HL-60/S4 treated with retinoic acid at 250 ng/mL for 4 days and 3 days (cell line): ENCODE results near the gene TMEM164.

ENCODE experiments used
- in situ Hi-C: fragments of 300-500 bp; cut with MboI; formaldehyde crosslinking; loops from 2 replicates; pipeline ENCODE4 v1.7.0; 2022; ENCODE audit warnings: low sequenced_read_pairs

The TMEM164 gene

DNA sequence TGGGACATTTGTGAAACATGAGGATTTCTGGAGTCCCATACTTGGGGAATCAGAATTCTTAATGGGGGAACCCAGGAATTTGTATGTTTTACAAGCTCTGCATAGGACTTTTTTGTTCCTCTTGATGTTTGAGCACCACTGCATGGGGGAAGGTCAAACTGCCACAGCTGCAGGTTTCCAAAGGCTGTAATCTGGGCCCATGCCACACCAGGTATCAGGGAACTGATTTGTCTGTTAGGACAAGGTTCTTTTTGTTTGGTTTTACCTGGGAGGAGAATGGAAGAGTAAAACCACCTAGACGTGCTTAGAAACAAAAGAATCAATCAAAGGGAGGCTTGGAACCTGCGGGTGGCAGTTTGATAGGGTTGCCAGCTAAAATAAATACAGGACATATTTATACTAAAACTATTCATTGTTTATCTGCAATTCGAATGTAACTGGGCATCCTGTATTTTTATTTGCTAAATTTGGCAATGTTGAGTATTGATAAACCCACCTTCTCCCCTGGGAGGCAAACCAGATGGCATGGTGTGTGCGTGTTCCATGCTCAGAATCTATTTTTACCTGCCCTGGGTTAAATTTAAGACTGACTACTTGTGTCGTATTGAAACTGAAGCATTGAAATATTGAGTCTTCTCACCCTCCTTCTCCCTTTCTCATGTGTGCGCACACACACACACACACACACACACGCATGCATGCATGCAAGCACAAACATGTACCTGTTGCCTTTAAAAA, 63.7 kb downstream of the TMEM164 start:
- in situ Hi-C loops = no loop called here

DNA sequence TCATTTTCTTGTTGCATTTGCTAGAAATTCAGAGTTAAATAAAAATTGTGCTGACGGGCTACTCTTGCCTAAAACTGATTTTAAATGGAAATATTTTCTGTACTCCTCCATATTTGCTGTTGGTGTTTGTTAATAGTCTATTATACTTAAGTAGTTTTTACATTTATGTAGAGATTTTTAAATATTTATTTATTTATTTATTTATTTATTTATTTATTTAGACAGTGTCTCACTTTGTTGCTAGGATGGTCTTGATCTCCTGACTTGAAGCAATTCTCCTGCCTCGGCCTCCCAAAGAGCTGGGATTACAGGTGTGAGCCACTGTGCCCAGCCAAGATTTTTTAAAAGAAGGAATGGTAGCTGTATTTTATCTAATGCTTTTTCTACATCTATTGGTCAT, 68.1 kb downstream of the TMEM164 start:
- in situ Hi-C loops = no loop called here

DNA sequence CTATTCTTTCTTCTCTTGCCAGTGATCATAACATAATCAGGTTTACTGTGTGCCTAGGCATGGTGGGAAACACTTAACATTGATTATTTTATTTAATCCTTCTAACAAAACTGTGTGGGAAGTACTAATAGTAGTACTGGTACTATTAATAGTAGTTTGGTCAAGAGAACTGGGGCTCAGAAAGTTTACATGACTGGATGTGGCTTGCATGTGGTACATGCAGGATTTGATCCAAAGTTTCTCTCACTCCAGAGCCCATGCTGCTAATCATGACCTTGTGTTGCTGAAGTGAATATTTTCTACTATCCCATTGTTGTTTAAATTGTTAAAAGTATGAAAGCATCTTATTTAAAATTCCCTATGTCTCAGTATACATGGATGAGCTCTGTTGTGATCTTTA, 78.4 kb downstream of the TMEM164 start:
- in situ Hi-C loops = no loop called here

DNA sequence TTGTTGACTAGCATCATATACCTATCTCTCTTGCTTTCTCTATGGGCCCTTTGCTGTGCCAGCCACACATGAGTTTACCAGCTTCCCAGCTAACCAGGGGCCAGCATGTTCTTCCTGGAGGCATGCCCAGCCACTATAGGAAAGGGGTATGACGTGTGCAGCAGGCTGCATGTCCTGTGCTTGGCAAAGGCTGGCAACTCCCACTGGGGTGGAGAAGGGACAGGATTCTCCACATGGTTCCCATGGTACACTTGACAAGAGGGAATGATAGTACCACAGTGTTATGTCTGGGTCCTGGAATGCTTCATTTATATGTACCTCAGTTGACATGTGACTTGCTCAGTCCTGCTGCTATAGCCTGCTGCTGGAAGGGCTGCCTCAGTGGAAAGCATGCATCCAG, 78.8 kb downstream of the TMEM164 start:
- in situ Hi-C loops = no loop called here

DNA sequence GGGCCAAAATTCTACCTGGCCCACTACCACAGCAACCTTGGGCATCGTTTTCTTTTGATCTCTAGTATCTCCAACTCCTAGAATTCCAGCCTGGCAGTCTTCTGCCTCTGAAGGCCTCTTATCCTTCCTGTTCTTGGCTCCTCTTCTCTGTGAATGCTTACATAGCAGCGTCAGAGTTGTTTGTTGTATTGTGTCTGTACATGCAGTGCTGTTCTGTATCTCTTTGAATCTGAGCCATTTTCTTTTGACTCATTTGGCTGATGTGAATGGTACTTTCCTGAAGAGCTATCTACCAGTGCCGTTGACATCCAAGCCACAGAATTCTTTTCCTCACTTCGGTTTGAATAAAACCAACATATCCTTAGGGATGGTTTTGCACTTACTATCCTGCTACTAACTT, 79.2 kb downstream of the TMEM164 start:
- in situ Hi-C loops = no loop called here

DNA sequence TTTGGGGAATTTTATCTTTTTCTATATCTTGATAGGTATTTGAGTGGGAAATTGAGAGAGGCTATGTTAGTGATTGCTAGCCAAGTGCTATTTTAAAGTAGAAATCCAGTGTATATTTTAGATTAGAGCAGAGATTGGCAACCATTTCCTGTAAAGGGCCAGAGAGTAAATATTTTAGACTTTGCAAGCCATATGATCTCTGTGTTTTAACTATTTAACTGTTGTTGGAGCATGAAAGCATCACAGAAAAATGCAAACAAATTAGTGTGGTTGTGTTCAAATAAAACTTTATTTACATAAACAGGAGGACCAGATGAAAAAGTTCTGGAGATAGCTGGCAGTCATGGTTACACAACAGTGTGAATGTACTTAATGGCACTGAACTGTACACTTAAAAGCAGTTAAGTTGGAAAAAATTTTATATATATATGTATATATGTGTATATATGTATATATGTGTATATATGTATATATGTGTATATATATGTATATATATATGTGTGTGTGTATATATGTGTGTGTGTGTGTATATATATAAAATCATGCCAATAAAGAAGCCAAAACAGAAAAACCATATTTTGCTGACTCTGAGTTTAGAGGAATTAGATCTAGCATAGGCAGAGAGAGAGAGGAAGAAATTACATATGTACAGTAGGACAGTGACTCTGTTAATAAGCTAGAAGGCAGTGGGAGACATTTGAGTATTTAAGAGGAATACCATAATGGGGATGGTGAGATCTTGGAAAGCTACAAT, 83.4 kb downstream of the TMEM164 start:
- in situ Hi-C loops = no loop called here

DNA sequence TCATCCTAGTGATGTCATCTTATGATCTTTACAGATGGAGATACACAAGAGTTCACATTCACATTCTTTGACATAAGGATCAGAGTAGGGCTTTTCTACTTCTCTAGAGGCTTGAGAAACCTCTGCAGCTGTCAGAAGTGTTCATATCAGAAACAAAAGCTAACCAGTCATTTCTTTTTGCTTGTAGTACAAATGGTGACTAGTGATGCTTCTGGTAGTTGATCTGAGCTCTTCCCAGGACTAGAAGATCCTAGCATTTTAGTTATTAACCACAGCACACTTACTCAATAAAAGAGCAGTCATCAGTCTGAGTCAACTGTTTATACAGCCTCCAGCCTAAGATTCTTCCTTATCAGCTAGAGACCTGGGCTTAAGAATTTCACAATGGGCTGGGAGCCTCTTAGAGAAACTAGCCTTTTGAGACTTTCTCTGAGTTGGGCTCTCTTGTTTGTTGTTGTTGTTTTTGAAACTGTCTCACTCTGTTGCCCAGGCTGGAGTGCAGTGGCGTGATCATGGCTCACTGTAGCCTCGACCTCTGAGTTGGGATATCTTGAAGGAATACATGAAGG, 84.1 kb downstream of the TMEM164 start:
- in situ Hi-C loops = no loop called here

DNA sequence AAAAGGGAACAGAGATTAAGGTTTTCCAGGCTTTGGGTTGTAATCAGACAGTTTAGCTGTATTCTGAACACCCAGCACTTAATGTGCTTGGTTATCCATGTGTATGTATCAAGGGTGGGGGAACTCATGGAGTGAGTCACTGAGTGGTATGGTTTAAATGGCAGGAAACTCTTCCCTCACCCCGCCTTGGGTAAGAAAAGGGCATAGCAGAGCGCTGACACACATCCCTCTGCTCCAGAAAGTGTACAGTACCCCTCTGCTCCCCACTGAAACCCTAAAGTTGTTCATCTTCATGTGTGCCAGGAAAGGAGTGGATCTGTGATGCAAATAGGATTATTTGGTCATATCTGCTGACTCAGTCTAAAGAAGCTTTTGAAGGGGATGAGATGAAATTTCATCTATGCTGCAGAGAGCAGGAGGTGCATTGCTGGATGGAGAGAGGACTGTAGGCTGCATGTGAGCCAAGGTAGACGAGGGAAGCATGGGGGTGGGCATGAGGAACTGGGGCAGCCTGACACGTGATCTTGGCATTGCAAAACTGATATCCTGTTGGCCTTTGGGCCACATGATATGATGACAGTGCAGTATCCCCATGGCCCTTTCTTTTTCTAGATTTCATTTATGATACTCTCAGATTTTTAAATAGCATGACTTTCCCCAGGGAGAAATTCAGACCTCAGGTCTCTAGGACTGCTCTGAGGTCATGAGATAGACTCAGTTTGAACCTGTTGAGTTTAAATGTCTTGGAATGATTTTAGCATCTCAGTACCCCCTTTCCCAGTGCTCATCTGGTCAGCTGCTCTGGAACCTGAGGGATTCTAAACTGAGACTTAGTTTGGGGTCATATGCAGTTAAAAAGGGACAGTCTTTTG, 84.8 kb downstream of the TMEM164 start:
- in situ Hi-C loops = no loop called here

DNA sequence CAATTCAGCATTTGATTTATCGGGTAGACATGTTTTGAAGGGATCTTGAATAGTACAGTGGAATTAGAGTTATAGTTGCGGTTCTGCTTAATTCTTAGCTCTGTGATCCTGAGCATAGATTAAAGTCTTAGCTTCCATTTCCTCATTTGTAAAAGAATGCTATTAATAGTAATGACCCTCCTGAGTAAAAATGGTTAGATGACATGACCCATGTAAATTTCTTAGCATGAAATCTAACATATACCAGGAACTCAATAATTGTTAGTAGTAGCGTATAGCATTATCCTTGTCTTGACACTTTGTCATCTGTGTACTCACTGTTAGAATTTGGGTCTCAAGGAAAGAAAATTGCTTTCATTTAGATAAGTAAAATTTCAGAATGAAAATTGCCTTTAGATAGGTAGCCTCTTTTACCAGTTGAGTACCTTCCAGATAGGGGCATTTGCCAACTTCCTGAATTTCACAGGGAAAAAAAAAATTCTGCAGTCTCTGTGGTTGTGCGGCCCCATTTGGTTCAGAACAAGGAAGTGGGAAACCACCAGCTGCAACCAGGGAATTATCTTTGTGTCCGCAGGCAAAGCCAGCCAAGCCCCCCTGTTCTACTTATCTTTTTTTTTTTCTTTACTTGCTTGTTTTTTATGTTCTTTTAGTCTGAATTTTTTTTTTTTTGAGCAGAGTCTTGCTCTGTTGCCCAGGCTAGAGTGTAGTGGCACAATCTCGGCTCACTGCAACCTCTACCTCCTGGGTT, 86.9 kb downstream of the TMEM164 start:
- in situ Hi-C loops = no loop called here

DNA sequence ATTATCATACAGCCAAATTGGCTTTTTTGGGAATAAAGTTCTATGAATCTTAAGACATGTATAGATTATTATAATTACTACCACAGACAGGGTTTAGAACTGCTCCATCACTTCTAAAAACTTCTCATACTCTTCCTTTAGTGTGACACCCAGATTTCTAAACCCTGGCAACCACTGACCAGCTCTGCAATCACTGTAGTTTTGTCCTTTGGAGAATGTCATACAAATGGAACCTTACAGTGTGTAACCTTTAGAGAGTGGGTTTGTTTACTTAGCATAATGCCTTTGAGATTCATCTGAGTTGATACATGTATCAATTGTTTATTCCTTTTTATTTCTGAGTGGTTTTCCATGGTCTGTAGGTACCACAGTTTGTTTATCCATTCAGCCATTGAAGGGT, 95.0 kb downstream of the TMEM164 start:
- in situ Hi-C loops = no loop called here

DNA sequence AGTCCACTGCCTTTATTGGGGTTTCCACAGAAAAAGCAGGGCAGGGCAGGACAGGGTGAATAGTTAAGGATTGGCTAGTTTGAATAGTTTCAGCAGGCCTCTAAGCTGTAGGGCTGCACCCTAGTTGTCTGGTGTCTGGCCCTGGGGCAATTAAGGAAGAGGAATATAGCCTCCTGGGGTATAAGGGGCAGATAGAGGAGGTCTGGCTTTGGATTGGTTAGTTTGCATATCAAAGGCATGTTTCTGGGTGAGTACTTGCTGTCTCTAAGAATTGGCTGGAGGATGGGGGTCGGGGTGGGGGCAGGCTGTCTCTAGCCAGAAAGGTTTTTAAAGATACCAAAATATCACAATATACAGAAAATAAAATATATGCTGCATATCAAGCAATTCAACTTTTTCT, 100.4 kb downstream of the TMEM164 start:
- in situ Hi-C loops = no loop called here

DNA sequence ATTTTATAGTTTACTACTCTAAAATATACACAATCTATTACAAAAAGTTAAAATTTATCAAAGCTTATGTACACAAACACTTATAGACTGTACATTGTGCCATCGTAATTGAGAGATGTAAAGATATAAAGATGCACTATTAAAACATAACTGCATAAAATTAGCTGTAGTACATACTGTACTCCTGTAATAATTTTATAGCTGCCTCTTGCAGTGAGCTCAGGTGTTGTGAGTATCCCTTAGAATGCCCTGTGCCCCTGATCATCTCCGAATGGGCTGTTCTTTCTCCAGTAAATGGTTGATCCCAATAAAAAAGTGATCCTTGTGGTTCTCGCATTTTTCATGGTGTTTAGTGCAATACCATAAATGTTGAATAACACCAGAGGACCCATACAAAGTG, 101.2 kb downstream of the TMEM164 start:
- in situ Hi-C loops = no loop called here

DNA sequence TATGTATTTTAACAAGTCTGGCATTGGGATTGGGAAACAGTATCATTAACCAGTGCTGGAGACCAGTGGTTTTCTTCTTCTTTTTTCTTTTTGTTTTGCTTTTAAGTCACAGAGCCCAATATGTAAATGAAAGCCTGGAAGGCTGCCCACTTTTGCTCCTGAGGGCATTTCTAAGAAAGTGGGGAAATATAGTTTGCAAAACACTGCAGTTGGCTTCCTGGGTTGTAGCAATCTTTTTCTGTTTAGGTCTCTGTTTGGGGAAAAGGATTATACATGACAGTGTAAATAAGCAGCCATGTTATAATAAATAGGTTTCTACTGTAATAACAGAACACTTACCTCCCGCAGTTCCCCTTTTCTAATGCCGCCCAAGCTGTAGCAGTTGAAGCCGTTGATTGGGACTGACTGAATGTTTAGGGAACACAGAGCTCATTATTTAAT, 105.5 kb downstream of the TMEM164 start:
- in situ Hi-C loops = no loop called here

DNA sequence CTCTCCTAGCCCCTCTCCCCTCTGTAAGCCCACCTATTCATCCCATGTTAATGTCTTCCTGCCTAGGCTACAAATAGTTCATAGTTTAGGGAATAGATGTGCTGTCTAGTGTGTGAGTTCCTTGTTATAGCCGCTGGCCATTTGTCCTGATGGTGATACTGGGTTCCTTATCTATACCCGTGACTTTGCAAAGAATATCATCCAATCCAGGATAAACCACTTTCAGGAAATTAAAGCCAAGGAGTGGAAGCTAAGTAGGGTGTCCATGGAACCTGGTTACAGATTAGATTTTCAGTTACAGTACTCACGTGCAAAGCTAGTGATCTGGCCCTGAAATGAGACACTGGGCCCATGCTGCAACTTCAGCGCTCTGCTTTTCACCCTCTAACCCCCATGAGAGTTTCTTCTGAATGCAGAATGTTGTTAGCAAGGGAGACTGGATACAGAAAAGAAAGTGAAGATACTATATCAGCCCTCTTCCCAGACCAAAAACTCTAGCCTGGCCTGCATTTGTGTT, 111.4 kb downstream of the TMEM164 start:
- in situ Hi-C loops = no loop called here

DNA sequence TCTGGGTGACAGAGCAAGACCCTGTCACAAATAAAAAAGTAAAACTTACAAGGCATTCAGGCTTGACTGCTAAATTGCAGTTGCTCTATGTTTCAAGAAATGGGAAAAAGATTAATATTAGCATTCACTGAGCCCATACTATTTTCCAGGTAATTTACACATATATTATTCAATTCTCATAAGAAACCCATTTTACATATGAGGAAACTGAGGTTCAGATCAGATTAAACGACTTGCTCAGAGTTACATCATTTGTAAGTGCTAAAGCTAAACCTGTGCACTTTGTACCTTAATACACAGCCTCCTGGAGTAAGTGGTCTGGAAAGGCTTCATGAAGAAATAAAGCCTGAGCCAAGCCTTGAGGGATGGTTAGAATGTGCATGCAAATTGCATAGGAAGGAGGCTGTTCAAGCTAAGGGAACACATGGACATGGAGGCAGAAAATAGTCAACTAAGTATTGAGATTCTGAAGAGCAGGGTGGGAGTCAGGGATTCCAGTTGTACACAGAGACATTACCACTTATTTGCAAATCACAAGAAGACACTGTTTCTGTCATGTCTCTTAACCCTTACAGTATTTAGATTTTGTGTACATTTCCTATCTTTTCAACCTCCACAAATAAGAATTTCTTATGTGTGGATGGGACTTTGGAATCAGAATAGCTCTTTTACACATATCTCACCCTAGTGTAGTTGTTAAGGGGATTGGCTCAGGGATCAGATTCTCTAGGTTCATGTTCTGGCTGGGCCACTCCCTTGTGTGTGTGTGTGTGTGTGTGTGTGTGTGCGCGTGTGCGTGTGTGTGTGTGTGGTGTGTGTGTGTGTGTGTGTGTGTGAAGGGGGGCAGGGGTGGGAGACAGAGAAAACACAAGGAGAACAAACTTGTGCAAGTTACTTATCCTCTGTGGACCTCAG, 113.4 kb downstream of the TMEM164 start:
- in situ Hi-C loops = no loop called here

DNA sequence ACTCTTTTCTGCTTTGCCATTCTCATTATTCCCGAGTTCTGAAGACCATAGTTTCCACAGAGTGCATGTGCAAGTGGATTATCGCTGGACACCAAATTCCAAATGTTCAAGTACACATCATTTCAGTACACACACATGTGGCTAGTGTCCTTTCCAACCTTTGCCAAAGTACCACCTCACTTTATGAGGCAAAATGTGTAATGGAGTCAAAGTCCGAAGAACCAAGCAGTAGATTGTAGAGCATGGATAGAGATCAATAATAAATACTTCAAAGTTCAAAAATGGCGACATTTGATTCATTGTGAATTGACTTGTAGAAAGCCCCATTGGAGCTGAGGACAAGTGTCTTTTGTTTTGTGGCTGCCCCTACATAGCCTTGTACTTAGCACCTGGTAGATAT, 115.6 kb downstream of the TMEM164 start:
- in situ Hi-C loops = no loop called here

DNA sequence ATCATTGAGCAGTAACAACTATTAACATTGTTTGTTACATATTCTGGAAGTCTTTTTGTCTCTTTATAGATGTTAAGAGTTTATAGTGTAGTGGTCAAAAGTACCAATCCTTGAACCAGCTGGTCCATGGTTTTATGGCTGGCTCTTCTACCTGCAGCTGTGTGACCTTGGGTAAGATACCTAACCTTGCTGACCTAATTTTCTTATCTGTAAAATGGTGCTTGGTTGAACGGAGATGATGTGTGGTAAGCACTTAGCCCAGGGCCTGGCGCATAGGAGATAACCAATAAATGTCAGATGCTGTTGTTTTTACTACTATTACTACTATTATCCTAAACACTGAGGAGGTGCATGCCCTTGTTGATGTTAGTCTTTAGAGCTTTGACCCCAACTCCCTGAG, 116.6 kb downstream of the TMEM164 start:
- in situ Hi-C loops = no loop called here

DNA sequence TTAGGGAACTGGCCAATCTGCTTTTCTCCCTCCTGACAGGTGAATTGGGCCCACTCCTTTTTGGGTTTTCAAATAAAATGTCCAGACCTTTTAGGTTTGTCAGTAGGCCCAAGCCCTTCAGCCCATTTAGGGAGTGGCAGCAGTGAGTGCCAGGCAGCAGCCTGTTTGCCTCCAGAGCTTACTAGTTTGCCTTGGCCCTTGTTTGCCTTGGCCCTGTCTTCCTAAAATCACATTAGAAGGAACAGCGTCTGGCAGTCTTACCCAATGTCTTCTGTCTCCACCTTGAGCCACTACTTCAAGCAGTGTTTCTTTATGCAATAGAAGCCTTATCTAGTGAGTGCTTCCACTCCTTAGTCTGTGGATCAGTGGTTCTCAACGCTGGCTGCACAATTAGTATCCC, 117.1 kb downstream of the TMEM164 start:
- in situ Hi-C loops = no loop called here

DNA sequence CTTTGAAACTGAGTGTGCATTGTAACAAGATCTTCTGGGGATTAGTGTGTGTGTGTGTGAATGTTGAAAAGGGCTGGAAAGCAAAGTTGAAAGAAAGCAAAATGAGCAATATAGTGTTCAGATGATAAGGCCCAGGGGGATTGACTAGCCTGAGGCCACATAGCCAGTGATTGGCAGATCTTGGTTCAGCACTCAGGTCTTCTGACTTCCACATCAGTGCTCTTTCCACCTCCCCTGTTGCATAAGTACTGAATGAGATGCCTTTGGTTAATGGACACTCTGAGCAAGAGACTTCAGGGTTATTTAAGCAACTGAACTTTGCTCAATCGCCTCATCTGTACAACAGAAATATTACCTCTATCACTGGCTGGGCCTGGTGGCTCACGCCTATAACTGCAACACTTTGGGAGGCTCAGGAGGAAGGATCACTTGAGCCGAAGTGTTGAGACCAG, 120.4 kb downstream of the TMEM164 start:
- in situ Hi-C loops = no loop called here
